GM19438 (cell line): ENCODE data around the gene IKZF3.
"Not testable (repeated sequence)": the region's sequence is repeated elsewhere in the genome, so short reads cannot be mapped to it uniquely, and the experiment has no call there.

ENCODE experiments used
- ATAC-seq: cut with Tn5 transposase; IDR thresholded peaks from one replicate; pipeline ENCODE4 v1.9.1; 2021; ENCODE audit warnings: low read depth; ENCODE audit not compliant: unreplicated experiment

The IKZF3 gene

GRCh38 chr17:39863918-39864746 is at the start of gene IKZF3:
IKZF3 (minus strand) TSS chr17:39864312; CDS start chr17:39864126, 186 bp downstream.
- ATAC-seq: no peak

- ATAC-seq: no peak
These were observed 44.8 kb upstream of the IKZF3 start for GRCh38 chr17:39908789-39909352.

GRCh38 chr17:39904990-39905288 is 40.8 kb upstream of the IKZF3 start:
- no peak for ATAC-seq

- ATAC-seq: no peak
These were observed 39.2 kb upstream of the IKZF3 start for GRCh38 chr17:39903158-39903884.

GRCh38 chr17:39902027-39902426 is 37.9 kb upstream of the IKZF3 start:
- not testable (repeated sequence) for ATAC-seq

- ATAC-seq: no peak
These were observed 35.1 kb upstream of the IKZF3 start for GRCh38 chr17:39899215-39899614.

- ATAC-seq: no peak
These were observed 34.0 kb upstream of the IKZF3 start for GRCh38 chr17:39898088-39898487.

GRCh38 chr17:39894681-39895376 is 30.7 kb upstream of the IKZF3 start:
- ATAC-seq: no peak

GRCh38 chr17:39889200-39889599 is 25.1 kb upstream of the IKZF3 start:
- no peak for ATAC-seq

- no peak for ATAC-seq
These were observed 23.0 kb upstream of the IKZF3 start for GRCh38 chr17:39887078-39887477.

GRCh38 chr17:39886102-39886501 is 22.0 kb upstream of the IKZF3 start:
- not testable (repeated sequence) for ATAC-seq

GRCh38 chr17:39872751-39873150 is 8.6 kb upstream of the IKZF3 start:
- ATAC-seq: no peak

GRCh38 chr17:39871801-39872200 is 7.7 kb upstream of the IKZF3 start:
- ATAC-seq: no peak

- ATAC-seq: no peak
These were observed 6.7 kb upstream of the IKZF3 start for GRCh38 chr17:39870776-39871175.

GRCh38 chr17:39868554-39868942 is 4.4 kb upstream of the IKZF3 start:
- ATAC-seq: no peak

GRCh38 chr17:39867880-39868553 is 3.9 kb upstream of the IKZF3 start, which contains the start of gene ZPBP2:
ZPBP2 (plus strand) TSS chr17:39868202; CDS start chr17:39868355, 153 bp downstream.
- peak; percentile 1 for ATAC-seq

GRCh38 chr17:39867084-39867879 is 3.2 kb upstream of the IKZF3 start:
- ATAC-seq: peak; percentile 47

- ATAC-seq: no peak
These were observed 2.1 kb upstream of the IKZF3 start for GRCh38 chr17:39866013-39866730.
